HEK293 (cell line): ENCODE measurements around the gene ACER3.

ENCODE experiments used
- CTCF ChIP-seq: fragments of 450-650 bp; formaldehyde crosslinking; IDR thresholded peaks from 2 replicates; pipeline ENCODE4 v1.5.1; 2016; ENCODE audit warnings: missing biosample characterization, missing genetic modification characterization
- TCF7L2 ChIP-seq: IDR thresholded peaks from 2 replicates; pipeline ENCODE4 v1.6.1; 2011; ENCODE audit warnings: low read depth, mild to moderate bottlenecking, inconsistent platforms, low read length, moderate library complexity, borderline replicate concordance
- ZBTB49 ChIP-seq: fragments of 450-650 bp; formaldehyde crosslinking; IDR thresholded peaks from 2 replicates; pipeline ENCODE4 v1.5.1; 2016; ENCODE audit warnings: missing biosample characterization, missing genetic modification characterization, low read depth
- ZNF239 ChIP-seq: fragments of 450-650 bp; formaldehyde crosslinking; IDR thresholded peaks from 2 replicates; pipeline ENCODE4 v1.5.1; 2016; ENCODE audit warnings: missing biosample characterization, missing genetic modification characterization
- ZNF398 ChIP-seq: fragments of 450-650 bp; formaldehyde crosslinking; IDR thresholded peaks from 2 replicates; pipeline ENCODE4 v1.5.1; 2017; ENCODE audit warnings: missing biosample characterization, missing genetic modification characterization
- ZNF426 ChIP-seq: fragments of 450-650 bp; formaldehyde crosslinking; IDR thresholded peaks from 2 replicates; pipeline ENCODE4 v1.5.1; 2017; ENCODE audit warnings: missing biosample characterization, missing genetic modification characterization, mild to moderate bottlenecking, inconsistent platforms, moderate library complexity
- ZNF473 ChIP-seq: fragments of 450-650 bp; formaldehyde crosslinking; IDR thresholded peaks from 2 replicates; pipeline ENCODE4 v1.5.1; 2017; ENCODE audit warnings: missing biosample characterization, missing genetic modification characterization
- ZNF488 ChIP-seq: fragments of 450-650 bp; formaldehyde crosslinking; IDR thresholded peaks from 2 replicates; pipeline ENCODE4 v1.5.1; 2016; ENCODE audit warnings: missing biosample characterization, missing genetic modification characterization
- ZNF639 ChIP-seq: fragments of 450-650 bp; formaldehyde crosslinking; IDR thresholded peaks from 2 replicates; pipeline ENCODE4 v1.5.1; 2016; ENCODE audit warnings: missing biosample characterization, missing genetic modification characterization
- ZNF704 ChIP-seq: fragments of 450-650 bp; formaldehyde crosslinking; IDR thresholded peaks from 2 replicates; pipeline ENCODE4 v1.5.1; 2016; ENCODE audit warnings: missing biosample characterization, missing genetic modification characterization

GRCh38 chr11:76860539-76861475 is at the start of gene ACER3:
- peak; percentile 20; the same call in 1 of the 2 replicates for TF ChIP-seq ZNF398 (tag by site-specific recombination)
- no peak for TF ChIP-seq ZNF704 (tag by site-specific recombination)
- peak; percentile 65 for TF ChIP-seq CTCF
- TF ChIP-seq ZNF488 (tag by site-specific recombination), result no peak
- 0 out of 2 replicates have a peak, but pooled peaks have one; percentile 53 for TF ChIP-seq ZNF239
- no peak for TF ChIP-seq ZNF639 (tag by site-specific recombination)
- no peak for TF ChIP-seq ZNF473
- no peak for TF ChIP-seq ZBTB49 (tag by site-specific recombination)
- no peak for TF ChIP-seq TCF7L2
- no peak for TF ChIP-seq ZNF426 (tag by site-specific recombination)
